SK-N-SH (cell line): ENCODE measurements around the gene PHACTR3. TPM values are rescaled to one million over a fixed set of nuclear protein-coding genes. Genes with fewer than 3 reads are reported as not detected.

Experiments used
- CTCF ChIA-PET: fragments of 300-600, 350-600 bp; formaldehyde crosslinking; extraction: SDS; loops from one replicate; lab custom pipeline; 2021; lab: Yijun Ruan, JAX
- POLR2A ChIA-PET: fragments of 350-600 bp; sonication (Branson Sonifier 250); formaldehyde crosslinking; extraction: SDS; loops from one replicate; lab custom pipeline; 2020; ENCODE audit warnings: antibody characterized with exemption, inconsistent platforms; lab: Yijun Ruan, JAX
- DNase-seq: peaks from one replicate; pipeline ENCODE4 v3.0.0; 2012
- H2AFZ ChIP-seq: fragments of 200-600 bp; sonication (generic); 2 replicates; pipeline ENCODE4 v1.8.1; 2016; ENCODE audit warnings: antibody characterized with exemption, mild to moderate bottlenecking, low read depth
- H3F3A ChIP-seq: fragments of 200-600 bp; sonication (generic); replicated peaks from 2 replicates; pipeline ENCODE3; 2016; ENCODE audit warnings: antibody characterized with exemption, mild to moderate bottlenecking; ENCODE audit not compliant: insufficient read depth
- H3K27ac ChIP-seq, 2 experiments: fragments of 200-500 bp in 1 of 2; fragments of 200-600 bp in 1 of 2; sonication (Bioruptor generic) in 1 of 2; sonication (generic), shearing (Covaris generic) in 1 of 2; 2 replicates each; pipeline versions ENCODE4 v1.5.1 to v1.6.1; 2014 to 2016; ENCODE audit warnings: low read depth in 2 of 2, inconsistent platforms in 1 of 2, low read length in 1 of 2, mild to moderate bottlenecking in 1 of 2, mixed read lengths in 1 of 2
- H3K27me3 ChIP-seq: fragments of 200-600 bp; sonication (generic), shearing (Covaris generic); 2 replicates; pipeline ENCODE4 v1.6.1; 2016; ENCODE audit warnings: mixed run types; ENCODE audit not compliant: insufficient read depth
- H3K36me3 ChIP-seq, 2 experiments: fragments of 200-500 bp in 1 of 2; fragments of 200-600 bp in 1 of 2; sonication (Bioruptor generic) in 1 of 2; sonication (generic) in 1 of 2; replicated peaks in 1 of 2; 2 replicates each; pipeline versions ENCODE3 to v1.5.1; 2014 to 2016; ENCODE audit warnings: low read length in 1 of 2, mild to moderate bottlenecking in 1 of 2; ENCODE audit not compliant: insufficient read depth in 2 of 2, control insufficient read depth in 1 of 2
- H3K4me1 ChIP-seq, 2 experiments: fragments of 200-500 bp in 1 of 2; fragments of 200-600 bp in 1 of 2; sonication (Bioruptor generic) in 1 of 2; sonication (generic), shearing (Covaris generic) in 1 of 2; 2 replicates each; pipeline versions ENCODE4 v1.5.1 to v1.6.1; 2014 to 2016; ENCODE audit warnings: low read depth in 1 of 2, low read length in 1 of 2, mixed run types in 1 of 2; ENCODE audit not compliant: insufficient read depth in 2 of 2, control insufficient read depth in 1 of 2
- H3K4me2 ChIP-seq: fragments of 200-600 bp; sonication (generic), shearing (Covaris generic); 2 replicates; pipeline ENCODE4 v1.6.1; 2017; ENCODE audit warnings: mixed run types
- H3K4me3 ChIP-seq, 2 experiments: fragments of 200-500 bp in 1 of 2; fragments of 200-600 bp in 1 of 2; sonication (Bioruptor generic) in 1 of 2; sonication (generic), shearing (Covaris generic) in 1 of 2; 2 replicates each; pipeline versions ENCODE4 v1.5.1 to v1.8.1; 2014 to 2016; ENCODE audit warnings: low read depth in 2 of 2, inconsistent platforms in 1 of 2, low read length in 1 of 2, mild to moderate bottlenecking in 1 of 2, mixed read lengths in 1 of 2, moderate library complexity in 1 of 2
- H3K79me2 ChIP-seq: fragments of 200-600 bp; sonication (generic); 2 replicates; pipeline ENCODE4 v1.8.1; 2017; ENCODE audit warnings: mild to moderate bottlenecking; ENCODE audit not compliant: insufficient read depth
- H3K9ac ChIP-seq: fragments of 200-600 bp; sonication (generic); 2 replicates; pipeline ENCODE4 v1.6.1; 2017; ENCODE audit warnings: mixed run types
- H3K9me2 ChIP-seq: fragments of 200-600 bp; sonication (generic); 2 replicates; pipeline ENCODE4 v1.6.1; 2017; ENCODE audit warnings: mixed run types
- H3K9me3 ChIP-seq: fragments of 200-600 bp; sonication (generic); 2 replicates; pipeline ENCODE4 v1.6.1; 2017; ENCODE audit warnings: mixed run types, mild to moderate bottlenecking, moderate library complexity
- H4K20me1 ChIP-seq: fragments of 200-600 bp; sonication (generic); 2 replicates; pipeline ENCODE4 v1.6.1; 2017; ENCODE audit warnings: mild to moderate bottlenecking, mixed run types; ENCODE audit not compliant: insufficient read depth
- CHD2 ChIP-seq: fragments of 150-350 bp; IDR thresholded peaks from 2 replicates; pipeline ENCODE4 v1.6.1; 2018; ENCODE audit warnings: low read length; ENCODE audit not compliant: partially characterized antibody
- GATA2 ChIP-seq: sonication (generic); formaldehyde crosslinking; IDR thresholded peaks from 2 replicates; pipeline ENCODE4 v1.5.0; 2020; ENCODE audit warnings: mild to moderate bottlenecking, missing genetic modification reagents
- WGBS: methylation state at CpG from one replicate; pipeline ENCODE4 v1.1.6; 2017; ENCODE audit warnings: low lambda C conversion rate; 5-methylcytosine and 5-hydroxymethylcytosine counted together
- polyA plus RNA-seq, 3 experiments: library from polyadenylated mRNA; depleted of rRNA; stranded (reverse); fragments of >200 nt; gene quantifications; 2 replicates each; pipeline ENCODE4 v1.2.3, GENCODE V29; 2012
- small RNA-seq, 7 experiments: library from RNA; depleted of rRNA; stranded (forward); fragments of <200 nt; gene quantifications; one replicate each; pipeline ENCODE3, GENCODE V24; 2012

The PHACTR3 gene
- polyA plus RNA-seq, 1 of the 3 experiments (the other 2 are of a cell fraction) = 0.10 TPM

- peaks cover 2 to 9% of the 10 kb centered on the region in 2 experiments for H3K36me3 ChIP-seq
- H3F3A ChIP-seq = peaks cover 3% of the 10 kb centered on the region
- no peak overlapping the region for H3K9ac ChIP-seq
- H3K9me3 ChIP-seq = no peaks in the 10 kb centered on the region
- no peaks in the 10 kb centered on the region for H3K79me2 ChIP-seq
- TF ChIP-seq GATA2 (CRISPR knock-in tag) (no peak), CHD2 (no peak)
- H3K4me2 ChIP-seq = no peak overlapping the region
- DNase-seq = no peak
- H3K9me2 ChIP-seq = no peaks in the 10 kb centered on the region
- H2AFZ ChIP-seq = no peak overlapping the region
- 76% methylated on average over 1 of the region's 1 CpG for WGBS
- H3K4me1 ChIP-seq = no peaks in the 10 kb centered on the region
- no peaks in the 10 kb centered on the region for H4K20me1 ChIP-seq
- H3K4me3 ChIP-seq = no peak overlapping the region
- CTCF ChIA-PET = no interaction called here
- H3K27me3 ChIP-seq = no peaks in the 10 kb centered on the region
- POLR2A ChIA-PET = no interaction called here
- no peak overlapping the region for H3K27ac ChIP-seq
Observed at GRCh38 chr20:59895908-59896307, 291.6 kb downstream of the PHACTR3 start.

Small RNA genes lying within 50 kb of the gene (small RNA-seq; reads per million reads assigned to genes)
- gene RNU7-141P = 0 to 0.19 (median 0) reads per million in 7 experiments
